Iris pigment epithelial cell (primary cell): Measurements from ENCODE around the gene ILKAP.
"Not testable (repeated sequence)": the region's sequence is repeated elsewhere in the genome, so short reads cannot be mapped to it uniquely, and the experiment has no call there.

Experiments used
- DNase-seq: peaks from one replicate; pipeline ENCODE4 v3.0.0-alpha.2; 2011; ENCODE audit warnings: low read depth

Gene ILKAP

DNA sequence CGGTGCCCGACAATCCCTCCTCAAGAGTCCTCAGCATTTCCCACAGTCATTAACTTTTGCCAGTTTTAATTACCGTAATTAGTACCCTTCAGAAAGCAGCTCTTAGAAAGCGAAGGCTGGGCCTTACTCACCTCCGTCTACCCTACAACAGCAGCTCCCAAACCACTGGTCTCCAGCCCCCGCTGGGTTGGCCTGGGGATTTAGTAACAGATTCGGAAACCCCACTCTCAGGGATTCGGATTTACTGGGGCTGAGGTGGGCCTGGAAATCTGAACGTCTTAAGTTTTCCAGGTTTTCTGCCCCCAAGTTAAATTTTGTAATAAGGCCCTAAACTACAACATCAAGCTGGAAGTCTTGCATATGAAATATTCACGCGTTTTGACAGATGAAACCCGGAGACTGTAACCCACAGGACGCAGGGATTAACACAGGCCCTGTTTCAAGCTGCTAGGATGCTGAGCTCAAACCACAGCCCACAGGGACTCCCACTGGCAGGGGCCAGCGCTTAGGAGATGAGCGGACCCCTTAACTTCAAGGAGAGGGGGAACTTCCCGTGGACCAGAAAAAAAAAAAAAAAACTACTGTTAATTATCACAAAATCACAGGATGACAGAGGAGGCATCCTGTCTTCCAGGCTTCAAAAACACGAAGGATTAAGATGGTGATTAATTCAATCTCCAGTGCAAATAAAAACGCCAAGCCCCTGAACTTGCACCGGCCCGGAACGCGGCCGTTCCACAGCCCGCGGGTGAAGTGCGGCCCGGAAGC lies 985 bp downstream of the ILKAP start:
- DNase-seq: peak; percentile 38

DNA sequence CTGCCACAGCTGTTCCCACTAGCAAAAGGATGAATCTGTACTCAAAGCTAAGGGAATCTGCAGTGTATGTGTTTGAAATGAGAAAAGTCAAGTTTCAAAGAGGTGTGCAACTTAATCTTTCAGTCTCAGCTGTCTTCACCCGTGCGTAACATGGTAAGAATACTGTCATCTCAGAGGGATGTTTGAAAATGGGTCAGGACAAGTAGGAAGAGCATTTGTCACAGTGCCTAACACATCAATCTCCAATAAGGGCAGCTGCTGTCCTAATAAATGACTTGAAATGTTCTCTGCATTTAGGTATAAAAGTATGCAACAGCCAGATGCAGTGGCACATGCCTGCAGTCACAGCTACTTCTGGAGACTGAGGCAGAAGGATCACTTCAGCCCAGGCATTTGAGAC lies 13.1 kb downstream of the ILKAP start:
- DNase-seq: no peak

DNA sequence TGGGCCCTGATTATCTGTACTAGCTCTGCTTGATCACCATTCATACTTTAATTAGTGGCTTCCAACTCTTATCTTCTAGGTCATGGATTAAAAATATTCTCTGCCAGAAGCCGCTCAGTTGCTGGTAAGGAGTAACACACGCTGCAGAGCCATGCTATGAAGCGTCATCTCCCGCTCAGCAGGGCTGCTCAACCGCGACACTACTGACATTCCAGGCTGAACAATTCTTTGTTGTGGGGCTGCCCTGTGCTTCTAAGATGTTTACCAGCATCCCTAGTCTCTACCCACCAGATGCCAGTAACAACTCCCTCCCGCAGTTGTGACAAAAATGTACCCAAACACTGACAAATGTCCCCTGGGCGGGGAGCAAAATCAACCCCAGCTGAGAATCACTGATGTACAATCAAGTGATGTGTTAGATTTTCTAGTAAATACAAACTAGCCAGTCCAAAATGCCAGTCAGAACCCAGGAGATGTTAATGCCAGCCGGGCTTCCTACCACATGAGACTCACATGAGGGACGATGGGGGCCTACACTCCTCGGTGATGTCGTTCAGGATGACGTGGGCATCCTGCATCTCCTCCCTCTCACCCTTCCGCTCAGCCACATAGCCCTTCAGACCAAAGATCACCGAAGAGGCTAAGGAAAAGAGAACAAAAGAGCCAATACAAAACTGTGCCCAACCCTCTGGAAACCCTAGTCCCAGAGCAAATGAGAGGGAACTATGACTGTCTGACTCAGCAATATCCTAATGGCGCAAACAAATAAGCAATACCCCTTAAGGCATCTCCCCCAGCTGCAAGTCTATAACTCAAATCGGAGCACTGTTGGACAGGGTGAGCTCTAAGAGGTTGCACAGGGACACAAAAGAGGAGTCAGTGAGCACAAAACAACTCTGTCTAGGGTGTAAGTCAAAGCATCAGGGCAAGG lies 15.6 kb downstream of the ILKAP start:
- DNase-seq: no peak

DNA sequence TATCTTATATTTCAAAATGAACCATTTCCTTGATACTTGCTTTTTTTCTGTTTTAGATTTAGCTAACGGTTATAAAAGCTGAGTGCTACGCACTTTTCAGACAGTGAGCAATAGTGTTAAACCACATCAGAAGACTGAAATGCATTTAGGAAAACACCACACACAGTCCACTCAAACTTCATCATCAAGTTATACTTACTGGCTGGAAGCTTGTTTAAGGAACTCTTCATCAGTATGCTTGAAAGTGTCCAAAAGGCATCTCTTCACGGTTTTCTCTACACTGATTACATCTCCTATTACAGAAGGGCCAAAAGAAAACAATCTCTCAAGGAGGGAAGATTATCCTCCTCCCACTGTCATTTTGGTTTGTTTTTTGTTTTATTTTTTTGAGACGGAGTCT lies 19.7 kb downstream of the ILKAP start:
- no peak for DNase-seq

DNA sequence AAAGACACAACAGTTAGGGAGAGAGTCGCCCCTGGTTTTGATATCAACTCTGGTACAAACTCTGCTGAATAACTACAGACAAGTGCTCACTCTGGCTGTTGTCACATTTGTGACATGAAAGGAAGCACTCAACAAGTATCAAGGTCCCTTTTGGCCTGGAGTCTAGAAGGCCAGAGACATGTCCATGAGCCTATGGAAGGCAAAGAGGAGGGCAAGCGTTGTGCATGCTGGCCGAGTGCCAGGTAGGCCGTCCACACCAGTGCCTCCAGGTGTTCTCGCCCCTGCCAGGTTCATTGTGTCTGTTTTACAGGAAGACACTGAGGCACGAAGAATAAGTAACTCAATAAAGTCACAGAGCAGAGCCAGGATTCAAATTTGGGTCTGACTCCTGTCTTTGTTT lies 21.1 kb downstream of the ILKAP start:
- no peak for DNase-seq

DNA sequence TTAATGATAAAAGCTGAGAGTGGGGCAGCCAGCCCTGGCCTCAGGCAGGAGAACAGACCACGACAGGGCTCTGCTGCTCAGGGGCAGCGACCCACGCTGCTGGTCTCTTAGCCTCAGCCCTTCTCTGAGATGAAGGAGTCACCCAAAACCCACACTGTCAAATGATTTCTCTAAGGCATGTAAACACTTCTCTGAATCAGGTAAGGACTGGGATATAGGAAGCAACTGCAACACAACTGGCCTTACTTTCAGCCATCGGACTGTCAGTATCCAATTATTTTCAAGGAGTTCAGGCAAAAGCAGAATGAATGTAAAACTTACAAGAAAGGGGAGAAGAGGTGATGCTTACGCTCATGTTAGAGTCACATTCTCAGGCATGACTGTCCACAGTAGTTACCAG lies 22.9 kb downstream of the ILKAP start:
- no peak for DNase-seq

DNA sequence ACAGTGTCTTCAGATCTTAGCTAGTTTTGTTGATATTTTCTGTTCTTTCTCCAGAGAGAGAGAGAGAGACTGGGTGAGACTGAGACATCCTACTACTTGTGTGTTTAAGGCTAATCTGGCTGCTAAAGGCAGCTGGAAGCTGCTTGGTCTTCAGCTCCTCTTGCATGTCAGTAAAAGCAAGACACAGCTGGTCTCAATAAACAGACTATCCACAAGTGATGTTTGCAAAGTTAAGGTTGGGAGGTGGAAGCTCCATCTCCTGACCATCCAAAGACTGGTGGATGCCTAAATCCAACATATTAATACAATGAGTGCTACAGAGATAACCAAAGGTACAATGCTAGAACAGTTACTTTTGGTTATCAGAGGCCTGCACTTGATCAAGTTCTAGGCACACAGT lies 26.9 kb downstream of the ILKAP start:
- no peak for DNase-seq

DNA sequence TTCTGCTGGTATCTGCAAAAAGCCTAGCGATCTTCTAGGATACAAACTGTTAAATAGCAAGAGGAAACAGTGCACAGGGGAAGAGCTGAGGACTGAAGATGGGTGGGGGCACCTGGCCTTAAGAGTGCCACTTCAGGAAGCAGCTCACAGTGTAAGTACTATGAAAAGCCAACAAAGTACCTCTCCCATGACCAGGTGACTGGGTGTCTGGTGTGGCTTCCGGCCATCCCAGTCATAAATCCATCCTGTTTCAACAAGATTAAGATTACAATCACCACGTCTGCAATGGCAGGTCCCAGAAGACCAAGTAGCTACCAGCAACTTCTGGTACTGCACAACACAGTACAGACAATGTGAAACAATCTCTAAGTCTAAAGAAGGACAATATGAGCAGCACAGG lies 28.8 kb downstream of the ILKAP start:
- DNase-seq: no peak

DNA sequence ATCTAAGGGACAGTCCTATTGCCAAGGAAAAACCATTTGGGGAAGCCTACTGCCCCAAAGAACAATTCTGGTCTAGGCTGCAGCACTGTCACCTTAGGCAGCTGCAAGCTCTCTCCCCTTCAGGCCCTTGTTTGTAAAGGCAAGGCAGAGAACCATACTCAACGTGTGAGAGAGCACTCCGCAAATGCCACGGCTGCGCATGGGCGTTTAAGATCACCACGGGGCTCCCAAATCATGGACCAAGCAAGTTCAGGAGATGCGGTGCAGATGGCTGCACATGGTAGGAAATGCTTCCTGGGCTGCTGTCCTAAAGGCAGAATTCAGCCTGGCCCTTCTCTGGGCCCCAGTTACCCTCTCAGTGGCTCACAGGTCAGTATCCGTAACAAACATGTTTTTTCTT lies 29.2 kb downstream of the ILKAP start:
- no peak for DNase-seq

DNA sequence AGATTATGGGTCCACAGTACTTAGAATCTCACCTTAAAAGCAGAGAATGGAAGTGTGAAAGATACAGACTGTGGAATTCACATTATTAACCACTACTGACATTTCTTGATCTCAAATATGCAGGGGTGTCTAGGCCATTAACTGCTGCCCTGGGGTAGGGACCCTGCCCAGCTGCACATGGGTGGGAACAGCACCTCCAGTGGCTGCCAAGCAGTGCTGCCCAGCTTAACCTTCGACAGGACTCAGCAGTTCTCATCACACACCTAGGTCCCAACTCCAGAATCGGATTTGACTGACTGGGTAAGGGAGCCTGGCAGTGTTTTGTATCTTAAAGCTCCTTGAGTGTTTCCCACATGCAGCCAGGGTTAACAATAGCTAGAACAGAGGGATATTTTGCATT lies 29.8 kb downstream of the ILKAP start:
- DNase-seq: no peak

DNA sequence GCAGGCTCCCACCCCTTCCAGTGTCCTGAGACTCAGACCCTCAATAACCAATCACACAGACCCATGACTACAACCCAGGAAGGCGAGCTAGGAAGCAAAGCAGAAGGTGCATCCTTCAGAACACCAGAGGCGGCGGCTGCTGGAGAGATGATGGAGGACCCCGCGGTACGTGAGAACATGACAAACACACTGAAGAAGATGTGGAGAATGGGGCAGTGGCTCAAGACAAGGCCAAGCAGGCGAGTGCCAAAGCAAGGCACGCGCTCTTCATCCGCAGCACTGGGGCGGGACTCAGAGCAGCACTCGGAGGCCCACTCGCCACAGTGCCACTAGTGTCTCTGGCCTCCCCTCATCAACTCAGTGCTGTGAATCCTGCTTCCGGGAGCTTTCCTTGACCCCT lies 31.1 kb downstream of the ILKAP start:
- no peak for DNase-seq

DNA sequence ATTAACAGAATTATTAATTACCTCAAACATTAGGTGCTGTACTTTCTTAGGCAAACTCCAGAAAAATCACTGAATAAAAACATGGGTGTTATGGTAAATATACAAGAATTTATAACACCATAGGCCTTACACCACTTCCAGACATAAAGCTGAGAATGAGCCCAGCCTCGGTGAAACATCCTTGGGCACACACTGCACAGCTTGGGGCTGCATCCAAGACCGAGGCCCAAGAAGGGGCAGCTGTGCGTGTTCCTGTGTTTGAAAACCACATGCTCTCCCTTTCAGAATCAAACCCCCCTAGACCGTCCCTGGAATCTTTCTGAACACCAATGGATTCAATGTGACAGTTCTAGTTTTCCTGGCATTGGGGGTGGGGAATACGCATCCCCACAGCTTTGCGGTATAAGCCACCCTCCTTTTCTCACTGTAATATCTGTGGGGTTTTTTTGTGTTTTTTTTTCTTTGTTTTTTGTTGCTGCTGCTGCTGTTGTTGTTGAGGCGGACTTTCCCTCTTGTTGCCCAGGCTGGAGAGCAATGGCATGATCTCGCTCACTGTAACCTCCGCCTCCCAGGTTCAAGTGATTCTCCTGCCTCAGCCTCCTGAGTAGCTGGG lies 31.8 kb downstream of the ILKAP start:
- no peak for DNase-seq

DNA sequence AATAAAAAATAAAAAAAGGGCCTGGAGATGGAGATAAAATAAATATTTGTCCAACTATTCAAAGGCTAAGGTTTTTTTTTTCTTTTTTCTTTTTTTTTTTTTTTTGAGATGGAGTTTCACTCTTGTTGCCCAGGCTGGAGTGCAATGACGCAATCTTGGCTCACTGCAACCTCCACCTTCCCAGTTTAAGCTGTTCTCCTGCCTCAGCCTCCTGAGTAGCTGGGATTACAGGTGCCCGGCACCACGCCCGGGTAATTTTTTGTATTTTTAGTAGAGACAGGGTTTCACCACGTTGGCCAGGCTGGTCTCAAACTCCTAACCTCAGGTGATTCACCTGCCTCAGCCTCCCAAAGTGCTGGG lies 32.4 kb downstream of the ILKAP start:
- not testable (repeated sequence) for DNase-seq

DNA sequence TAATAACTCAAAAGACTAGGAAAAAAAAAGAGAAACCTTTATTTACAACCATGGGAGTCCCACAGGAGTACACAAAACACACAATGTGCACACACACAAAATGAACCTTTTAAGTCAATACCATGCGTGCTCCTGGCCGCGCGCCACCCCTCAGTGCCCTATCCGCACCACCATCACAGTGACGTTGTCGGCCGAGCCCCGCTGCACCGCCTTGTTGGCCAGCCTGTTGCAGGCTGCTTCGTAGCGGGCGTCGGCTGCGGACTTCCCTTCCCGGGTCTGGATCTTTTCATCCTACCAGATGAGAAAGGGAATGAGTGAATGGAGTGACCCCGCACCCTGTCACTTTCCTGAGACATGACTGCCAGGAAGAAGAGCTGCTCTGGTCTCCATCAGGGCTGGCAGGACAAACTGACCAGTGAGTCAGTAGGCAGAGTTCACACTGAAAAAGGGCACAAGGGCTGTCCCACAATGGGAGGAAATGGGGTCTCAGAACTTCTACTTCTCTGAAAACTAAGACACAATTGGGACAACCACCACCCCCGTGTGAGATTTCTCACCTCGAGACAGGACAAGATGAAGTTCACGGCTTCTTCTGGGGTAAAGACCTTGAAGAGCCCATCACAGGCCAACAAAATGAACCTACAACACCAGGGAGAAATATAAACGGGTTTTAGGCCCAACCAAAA lies 33.0 kb downstream of the ILKAP start:
- DNase-seq: no peak

DNA sequence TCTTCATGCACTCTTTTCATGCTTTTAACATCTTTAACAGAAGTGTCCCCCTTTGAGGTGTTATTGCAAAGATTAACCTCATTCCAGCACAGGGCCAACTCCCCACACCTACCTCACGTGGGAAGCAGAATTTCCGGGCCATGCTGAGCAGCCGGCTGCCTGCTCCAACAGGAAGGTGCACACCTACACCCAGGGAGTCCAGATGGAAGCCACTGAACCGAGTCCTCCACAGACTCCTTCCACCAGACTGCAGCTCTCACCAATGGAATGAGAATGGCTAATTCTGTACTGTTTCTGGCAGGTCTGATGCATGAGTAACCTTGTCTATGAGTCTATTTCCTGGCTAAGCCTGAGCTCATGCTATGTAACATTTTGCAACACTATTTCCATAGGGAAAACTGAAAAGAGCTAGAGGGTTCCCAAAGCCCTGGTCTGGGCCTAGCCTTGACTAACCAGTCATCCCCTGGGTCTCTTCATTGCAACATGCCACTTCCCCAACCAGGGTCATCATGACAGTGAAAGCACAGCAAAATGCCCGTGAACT lies 33.7 kb downstream of the ILKAP start:
- peak; percentile 96 for DNase-seq

DNA sequence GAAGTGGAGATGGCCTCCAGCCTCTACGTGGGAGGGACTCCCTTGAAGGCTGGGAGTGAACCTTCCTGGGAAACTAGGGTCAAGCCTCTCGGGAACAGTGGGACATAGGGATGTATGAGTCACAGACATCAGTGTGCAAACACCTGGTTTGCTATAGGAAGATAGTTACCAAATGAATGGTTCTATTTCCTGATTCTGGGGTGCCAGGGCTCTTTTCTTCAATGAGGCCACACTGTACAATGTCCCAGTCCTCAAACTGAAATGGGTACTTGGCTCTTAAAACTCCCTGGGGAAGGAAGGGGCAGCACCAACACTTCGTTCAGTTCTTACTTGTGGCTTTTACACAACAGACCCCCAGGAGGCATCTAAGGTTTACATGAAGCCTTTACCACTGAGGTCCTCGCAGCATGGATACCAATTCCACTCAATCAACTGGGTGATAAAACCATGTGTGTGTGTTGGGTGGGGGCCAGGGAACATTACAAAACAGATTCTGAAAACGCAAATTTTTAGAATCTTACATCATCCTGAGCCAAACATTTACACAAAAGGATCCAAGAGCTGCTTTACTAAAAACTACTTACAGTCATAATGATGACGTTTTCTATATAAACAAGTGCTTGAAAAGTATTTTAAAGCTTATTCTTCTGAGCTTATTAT lies 34.3 kb downstream of the ILKAP start:
- DNase-seq: peak; percentile 96

DNA sequence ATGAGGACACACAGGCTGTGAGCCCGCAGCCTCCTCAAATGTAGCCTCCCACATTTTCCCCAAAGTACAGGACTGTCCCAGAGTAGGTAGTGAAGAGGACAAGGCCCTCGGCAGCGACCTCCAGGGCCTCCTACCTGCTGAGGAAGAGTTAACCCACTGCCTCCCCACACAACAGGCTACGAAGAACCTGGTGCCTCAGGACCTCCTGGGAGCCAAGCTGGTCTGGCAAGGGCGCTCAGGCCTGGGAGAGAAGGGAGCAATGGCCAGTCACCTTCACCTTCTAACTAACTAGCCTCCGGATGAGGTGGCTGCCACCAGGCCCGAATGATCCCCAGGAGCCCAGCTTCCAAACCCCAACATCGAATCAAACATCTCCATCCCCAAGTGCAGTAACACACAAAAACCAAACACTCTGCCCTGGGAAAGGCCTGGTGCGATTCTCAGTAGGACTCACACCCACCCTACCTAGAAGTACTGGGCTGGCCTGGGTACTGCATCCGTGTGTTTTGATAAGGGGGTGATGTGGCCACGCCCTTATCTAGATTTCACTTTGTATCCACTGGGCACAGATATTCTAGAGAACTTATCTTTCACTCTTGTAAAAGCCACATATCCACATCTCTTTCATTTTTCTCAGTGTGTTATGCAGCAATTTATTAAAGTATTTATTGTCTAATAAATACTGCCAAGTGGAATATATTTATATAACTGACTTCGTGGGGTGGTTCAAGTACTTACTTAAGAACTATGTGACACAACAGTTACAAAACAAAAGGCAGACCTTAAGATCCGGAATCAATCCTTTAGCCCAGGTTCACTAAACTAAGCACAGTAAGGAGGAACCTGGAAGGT lies 35.1 kb downstream of the ILKAP start:
- no peak for DNase-seq

DNA sequence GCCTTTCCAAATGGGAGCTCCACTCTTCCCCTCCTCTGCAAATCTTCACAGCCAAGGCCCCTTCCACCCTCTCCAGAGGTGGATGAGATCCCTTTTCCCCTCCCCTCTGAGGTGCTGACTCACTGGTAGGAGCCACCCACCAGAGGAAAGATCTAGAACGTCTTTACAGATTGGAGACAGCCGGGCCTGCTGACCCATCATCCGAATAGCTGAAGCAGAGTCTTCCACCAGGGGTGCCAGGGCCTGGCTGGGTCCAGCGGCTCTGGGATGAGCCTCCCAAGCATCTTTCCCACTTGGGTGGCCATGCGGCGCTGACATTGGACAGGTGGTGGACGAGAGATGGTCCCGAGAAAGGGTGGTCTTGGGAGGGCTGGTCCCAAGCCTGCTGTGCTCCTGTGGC lies 35.7 kb downstream of the ILKAP start:
- peak; percentile 45 for DNase-seq

DNA sequence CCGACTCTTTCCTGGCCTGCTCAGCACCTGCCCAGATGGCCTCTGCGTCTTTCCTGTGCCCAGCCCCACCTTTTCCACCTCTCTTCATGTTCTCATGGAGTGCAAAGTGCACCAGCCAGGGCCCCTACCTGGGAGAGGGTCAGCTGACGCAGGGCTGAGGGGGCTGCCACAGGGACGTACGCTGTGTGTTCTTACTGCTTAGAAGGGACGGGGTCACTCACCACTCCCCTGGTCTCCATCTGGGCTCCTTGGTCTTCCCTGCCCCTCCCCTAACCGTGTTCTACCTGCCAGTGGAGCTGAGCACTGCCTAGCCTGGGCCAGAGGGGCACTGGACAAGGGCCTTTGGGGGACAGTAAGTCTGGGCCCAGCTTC lies 36.2 kb downstream of the ILKAP start:
- no peak for DNase-seq
